Endometrial microvascular endothelial cells (primary cell): ENCODE data around the gene ATP11A. TPM values are rescaled to one million over a fixed set of nuclear protein-coding genes. Genes with fewer than 3 reads are reported as not detected.

Experiments
- in situ Hi-C: cut with HindIII; loops from 2 replicates; pipeline ENCODE4 v1.10.0; 2017; ENCODE audit warnings: low sequenced_read_pairs, low pct_unique_long_range_greater_than_20kb; ENCODE audit errors: inconsistent ontology term
- total RNA-seq: library from RNA; depleted of rRNA; stranded (reverse); fragments of >200 nt; gene quantifications from one replicate; pipeline ENCODE4 v1.2.3, GENCODE V29; 2015; ENCODE audit errors: inconsistent ontology term

The ATP11A gene
- total RNA-seq, 1 donor from 2014 or later: 45.8 TPM

DNA sequence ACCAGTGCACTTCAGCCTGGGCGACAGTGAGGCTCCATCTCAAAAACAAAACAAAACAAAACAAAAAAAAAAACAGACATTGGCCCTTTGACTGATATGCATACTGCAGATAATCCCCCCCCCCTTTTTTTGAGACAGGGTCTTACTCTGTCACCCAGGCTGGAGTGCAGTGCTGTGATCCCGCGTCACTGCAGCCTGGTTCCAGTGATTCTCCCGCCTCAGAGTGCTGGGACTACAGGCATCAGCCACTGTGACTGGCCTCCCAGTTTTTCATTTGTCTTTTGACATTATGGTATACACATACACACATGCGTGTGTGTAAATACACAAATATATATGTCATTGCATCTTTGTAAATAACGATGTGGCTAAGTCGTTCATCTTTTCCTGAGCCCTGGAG lies 61.8 kb downstream of the ATP11A start:
- in situ Hi-C loops: no loop called here

DNA sequence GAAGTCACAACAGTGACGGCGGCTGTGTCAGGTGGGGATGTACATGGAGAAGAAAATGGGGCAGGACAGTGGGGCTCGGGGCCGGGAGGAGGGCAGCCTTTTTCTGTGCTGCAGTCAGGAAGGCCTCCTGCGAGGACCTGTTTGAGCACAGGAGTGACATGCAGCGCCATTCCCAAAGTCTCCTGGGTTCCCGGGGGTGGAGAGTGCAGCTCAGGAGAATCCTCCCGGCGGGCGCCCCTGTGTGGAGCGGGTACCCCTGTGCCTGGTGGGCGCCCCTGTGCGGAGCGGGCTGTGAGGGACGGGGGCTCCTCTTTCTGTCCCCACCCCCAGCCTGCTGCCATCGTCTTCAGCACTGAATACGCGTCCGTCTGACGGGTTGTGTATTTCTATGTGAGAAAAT lies 62.4 kb downstream of the ATP11A start:
- in situ Hi-C loops: no loop called here

DNA sequence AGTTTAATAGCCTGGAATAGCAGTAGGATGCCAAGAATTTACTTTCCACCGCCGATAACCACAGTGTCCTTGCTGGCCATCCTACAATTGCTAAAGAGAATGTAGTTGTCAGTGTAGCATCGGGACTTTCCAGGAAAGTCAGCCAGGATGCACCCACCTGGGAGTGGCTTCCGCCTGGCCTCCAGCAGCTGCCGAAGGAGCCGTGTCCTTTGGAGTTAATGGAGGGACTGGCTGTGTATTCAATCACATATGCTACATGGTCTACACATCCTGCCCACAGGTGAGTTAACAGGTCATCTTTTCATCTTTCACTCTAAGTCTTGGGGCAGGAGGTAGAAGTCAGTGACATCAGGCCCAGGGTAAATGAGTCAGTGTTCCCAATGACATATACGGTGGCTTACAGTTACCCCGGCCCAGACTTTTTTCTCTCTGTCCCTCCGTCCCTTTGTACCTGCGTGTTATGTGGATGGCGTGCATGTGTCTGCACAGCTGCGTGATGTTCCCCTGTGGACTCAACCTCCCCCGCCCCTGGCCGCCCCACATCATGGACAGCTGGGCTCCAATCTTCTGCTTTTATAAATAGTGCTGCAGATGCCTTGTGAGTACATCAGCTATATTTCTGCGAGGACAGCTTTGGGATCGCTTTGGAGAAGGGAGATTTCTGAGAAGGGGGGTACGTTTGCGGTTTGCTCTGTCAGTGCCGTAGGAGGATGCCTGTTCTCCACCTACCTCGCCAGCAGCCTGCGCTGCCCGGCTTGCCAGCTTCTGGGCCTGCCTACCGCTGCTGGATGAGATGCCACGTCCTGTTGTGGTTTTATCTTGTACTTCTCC lies 63.1 kb downstream of the ATP11A start:
- in situ Hi-C loops: no loop called here

DNA sequence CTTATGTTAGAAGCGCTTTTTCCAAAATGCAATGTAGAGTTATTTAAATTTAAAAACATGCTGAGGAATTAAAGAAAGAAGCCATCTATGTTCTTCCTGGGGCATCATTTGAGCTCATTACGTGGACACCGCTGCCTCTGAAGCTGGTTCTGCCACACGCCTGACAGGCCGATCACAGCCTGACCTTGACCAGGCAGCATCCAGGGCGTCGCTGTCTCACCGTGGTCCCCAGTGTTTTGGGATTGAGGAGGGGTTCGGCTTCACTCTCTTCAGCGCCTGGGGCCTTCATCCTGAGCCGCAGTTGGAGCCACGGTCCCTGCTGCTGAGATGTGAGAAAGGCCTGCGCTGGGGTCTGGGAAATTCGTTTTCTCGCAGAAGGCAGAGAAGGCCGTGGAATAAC lies 64.0 kb downstream of the ATP11A start:
- in situ Hi-C loops: no loop called here

DNA sequence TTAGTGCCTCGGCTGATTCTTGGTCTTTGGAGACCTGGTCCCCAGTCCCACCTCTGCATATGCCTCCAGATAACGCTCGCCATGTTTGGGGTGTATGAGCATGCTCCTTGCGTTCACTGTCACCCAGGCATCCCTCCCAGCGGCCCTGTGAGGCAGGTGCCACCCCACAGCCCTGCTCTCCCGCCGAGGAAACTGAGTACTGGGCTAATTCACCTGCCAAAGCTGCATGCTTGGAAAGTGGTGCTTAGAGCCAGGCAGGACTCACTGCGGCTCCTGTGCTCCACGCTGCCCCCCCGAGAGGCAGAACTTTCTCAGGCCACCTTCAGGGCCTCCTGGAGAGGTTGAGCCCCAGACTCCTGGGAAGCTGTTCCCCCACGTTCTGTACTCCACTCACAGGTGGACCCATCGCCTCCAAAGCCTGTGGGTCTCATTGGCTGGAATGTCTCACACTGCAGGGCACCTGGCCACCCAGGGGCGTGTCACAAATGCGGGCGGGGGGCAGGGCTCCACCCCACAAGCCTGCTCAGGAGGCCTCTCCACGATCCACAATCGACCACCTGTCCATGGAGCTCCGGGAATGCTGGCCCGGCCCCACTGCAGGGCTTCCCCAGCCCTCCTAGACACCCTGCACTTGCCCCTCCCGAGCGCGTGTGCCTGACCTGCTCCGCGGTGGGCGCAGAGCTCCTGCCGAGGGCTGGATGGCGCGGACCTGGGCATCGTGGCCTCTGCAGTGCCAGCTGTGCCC lies 64.6 kb downstream of the ATP11A start:
- in situ Hi-C loops: no loop called here

DNA sequence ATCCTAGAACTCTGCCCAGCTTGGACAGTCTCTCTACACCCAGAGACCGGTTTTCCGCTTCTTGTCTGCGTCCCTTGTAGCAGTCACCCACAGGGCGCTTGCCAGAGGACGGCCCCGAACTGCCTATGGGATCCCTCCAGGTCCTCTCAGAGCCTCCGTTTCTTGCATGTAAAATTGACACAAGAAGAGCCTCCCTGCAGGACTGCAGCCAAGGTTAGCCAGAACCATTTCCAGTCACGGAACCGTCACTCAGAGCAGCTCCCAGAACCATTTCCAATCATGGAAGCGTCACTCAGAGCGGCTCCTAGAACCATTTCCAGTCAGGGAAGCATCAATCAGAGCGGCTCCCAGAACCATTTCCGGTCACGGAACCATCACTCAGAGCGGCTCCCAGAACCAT lies 65.5 kb downstream of the ATP11A start:
- in situ Hi-C loops: no loop called here

DNA sequence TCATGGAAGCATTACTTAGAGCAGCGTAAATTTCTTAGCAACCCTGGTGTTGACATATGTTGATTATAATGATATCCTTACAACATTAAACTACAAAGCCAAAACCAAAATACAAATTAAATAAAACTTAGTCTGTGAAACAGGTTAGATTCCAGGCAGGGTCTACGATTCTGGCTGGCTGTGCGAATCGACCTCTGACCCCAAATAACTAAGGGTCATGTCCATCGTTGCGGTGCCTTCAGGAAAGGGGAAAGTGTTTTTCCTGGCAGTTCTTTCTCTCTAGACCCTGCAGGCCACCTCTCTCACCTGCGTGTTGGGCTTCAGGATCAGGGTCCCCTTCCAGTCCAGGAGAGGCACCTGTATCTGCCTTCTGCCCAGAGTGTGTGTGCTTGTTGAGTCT lies 66.2 kb downstream of the ATP11A start:
- in situ Hi-C loops: no loop called here

DNA sequence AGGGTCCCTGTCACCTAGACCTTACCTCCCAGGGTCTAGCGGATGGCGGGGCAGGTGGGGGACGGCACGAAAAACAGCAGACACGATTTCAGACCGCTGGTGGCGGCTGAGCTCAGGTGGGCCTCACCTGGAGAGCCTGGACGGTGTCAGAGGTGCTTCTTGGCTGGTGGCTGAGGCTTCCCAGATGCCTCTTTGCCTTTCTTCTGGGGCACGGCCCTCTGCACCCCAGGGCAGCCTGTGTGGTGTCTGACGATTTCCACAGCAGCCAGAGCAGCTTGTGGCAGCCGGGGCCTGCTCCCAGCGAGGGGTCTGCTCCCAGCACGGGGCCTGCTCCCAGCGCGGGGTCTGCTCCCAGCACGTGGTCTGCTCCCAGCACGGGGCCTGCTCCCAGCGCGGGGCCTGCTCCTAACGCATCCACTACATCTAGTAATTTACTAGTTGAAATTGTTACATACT lies 66.7 kb downstream of the ATP11A start:
- in situ Hi-C loops: no loop called here

DNA sequence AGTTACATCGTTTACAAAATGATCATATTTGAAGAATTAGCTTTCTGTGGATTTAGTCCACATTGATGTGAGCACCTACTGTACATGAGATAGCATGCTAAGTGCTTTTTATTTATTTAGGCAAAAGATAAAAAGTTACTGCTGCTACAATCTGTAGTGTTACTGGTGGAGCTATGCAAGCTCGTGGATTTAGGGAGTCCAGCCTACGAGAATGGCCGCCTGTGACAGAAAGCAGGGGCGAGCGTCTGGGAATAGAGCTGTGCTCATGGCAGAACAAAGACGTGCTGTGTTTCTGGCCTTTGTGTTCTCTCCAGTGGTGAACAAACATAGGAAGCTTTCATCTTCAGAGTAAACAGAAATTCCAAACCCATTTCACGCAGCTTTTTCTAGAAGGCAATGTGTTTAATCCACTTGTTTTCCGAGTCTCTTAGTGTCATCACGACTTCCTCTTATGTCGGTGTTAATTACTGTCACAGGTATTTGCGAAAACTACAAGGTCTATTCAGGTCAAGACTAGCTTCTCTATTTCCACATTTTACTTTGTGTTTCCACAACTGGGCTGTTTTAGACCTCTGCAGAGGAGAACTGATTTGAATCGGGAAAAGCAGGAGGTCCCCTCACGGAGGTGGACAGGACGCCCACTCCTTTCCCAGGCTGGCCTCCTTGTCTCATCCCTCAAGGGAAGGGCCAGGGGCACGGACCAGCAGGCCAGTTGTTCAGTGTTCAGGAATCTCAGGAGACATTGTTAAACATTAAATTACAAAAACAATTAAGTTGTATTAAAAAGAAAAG lies 67.3 kb downstream of the ATP11A start:
- in situ Hi-C loops: no loop called here

DNA sequence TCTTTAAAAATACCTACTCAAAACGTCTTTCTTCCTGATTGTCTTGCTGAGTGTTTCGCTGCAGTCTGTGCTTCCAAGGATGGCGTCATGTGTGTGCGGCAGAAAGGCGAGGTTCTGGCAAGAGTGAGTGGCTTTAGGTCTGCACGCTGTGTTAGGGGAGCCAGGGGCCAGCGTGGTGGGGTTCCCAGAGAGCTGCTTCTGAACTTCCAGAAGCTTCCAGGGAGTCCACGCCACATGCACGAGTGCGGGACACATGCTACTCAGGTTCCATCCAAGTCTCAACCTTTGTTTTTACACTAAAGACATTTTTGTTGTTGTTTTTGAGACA lies 67.9 kb downstream of the ATP11A start:
- in situ Hi-C loops: no loop called here

DNA sequence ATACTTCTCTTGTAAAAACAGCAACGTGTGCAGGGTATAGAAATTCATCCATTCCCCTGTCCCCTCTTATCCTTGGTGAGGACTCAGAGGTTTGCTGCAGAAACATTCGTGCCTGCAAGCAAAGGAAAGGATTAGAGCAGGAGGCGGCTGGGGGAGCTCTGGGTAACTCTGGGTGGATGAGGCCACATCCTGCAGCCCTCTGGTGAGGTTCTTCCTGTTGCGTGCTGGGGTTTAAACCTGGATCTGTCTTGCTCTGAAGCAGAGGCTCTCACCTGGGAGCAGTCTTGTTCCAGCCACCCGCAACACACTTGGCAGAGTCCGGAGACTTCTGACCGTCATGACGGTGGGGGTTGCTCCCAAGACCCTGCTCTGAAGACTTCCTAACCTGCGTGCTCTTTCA lies 69.2 kb downstream of the ATP11A start:
- in situ Hi-C loops: no loop called here

DNA sequence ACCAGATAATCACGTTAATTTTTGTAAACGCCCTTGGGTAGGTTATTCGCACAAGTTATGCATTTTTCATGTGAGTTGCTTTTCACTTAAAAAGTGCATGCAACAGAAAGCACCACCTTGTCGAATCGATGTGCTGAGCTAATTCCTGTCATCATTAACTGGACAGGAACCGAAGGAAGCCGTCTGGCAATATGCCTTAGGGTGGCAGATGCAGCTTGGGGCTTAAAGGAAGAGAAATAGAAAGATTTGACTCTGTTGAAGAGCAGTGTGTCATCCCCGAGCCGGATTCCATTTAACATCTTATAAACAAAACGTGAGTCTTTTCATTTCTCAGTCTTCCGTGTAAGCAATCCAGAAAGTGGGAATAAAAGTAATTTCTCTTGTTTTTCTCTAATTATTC lies 70.0 kb downstream of the ATP11A start:
- in situ Hi-C loops: no loop called here

DNA sequence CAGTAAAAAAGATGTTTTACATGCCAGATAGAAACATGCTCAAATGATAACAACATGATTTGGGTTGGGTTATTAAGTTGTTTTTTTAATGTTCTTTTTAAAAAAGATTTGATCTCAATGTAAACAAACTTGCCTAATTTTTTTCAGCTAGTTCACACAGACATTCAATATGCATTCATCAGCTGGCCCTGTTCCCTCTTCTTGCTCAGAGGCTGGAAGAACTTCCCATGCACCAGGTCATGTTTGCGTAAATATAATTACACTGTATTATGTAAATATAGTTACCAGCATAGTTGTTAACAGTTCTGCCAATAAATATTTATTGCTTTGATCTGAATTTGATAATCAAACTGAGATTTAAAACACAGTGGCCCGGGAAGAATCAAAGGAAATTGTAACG lies 70.6 kb downstream of the ATP11A start:
- in situ Hi-C loops: no loop called here

DNA sequence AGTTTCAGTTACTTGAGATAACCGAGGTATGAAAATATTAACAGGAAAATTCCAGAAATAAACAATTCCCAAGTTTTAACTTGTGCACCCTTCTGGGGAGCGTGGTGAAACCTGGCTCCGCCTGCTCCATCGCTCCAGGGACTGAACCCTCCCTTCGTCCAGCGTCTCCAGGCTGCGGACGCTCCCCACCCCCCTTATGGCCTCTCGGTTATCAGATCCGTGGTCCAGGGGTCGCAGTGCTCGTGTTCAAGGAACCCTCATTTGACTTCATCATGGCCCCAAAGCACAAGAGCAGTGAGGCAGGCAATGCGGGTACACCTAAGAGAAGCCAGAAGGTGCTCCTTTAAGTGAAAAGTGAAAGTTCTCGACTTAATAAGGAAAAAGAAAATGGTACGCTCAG lies 71.1 kb downstream of the ATP11A start:
- in situ Hi-C loops: no loop called here

DNA sequence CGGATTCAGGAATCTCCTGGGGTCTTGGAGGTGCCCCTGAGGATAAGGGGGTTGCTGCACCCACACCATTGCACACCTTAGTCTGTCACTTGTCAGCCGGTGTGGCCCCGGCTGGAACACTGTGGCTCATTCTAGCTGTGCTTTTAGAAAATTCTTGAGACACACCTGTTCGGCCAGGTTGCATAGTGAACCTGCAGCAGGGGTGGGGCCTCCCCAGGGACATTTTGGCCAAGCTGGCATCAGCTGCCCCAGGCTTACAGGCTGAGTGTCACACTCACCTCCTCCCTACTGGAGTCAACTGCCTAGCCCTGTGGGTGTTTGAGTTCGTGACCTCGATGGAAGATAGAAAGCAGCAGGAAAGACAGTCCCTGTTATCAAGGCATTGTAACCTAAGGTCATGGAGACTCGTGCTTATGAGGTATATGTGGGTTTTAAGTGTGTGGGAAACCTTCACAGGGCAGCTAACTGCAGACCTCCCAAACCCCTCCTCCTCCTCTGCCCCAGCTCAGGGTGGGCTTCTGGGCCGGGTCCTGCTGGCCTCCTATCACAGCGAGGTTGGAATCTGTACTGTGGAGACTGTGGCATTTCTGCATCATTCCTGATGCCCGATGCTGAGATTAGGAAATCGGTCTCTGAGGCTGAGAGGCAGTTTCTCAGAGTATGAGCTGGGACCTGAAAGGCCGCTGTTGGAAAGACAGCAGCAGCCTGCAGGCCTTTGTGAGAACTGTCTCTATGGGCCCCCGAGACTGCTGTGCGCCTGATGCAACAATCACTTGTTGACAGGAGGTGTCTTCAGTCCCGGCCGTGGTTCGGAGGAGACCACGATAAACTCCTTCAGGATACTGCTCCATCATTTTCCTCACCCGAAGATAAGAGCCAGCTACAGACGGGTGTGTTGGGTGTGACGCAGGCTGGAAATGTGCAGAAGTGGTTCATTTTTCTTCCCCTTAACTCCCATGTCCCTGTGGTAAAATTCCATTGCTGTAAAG lies 72.2 kb downstream of the ATP11A start:
- in situ Hi-C loops: no loop called here

DNA sequence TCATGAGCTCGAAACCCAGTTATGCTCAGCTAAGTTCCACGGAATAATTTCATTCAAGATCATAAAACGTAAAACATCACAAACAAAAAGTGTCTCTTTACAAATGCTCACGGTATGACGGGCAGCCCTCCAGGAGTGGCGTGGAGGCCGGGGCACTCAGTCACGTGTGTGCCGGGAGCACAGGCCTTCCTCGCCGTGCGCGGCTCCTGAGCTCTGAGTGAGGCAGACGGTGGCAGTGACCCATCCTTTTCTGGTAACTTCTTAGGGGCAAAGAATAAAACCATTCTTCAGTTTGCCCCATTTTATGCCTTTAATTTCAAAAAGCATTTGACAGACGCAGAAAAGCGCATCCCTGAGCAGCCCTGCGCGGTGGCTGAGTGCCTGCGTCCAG lies 72.8 kb downstream of the ATP11A start:
- in situ Hi-C loops: no loop called here

DNA sequence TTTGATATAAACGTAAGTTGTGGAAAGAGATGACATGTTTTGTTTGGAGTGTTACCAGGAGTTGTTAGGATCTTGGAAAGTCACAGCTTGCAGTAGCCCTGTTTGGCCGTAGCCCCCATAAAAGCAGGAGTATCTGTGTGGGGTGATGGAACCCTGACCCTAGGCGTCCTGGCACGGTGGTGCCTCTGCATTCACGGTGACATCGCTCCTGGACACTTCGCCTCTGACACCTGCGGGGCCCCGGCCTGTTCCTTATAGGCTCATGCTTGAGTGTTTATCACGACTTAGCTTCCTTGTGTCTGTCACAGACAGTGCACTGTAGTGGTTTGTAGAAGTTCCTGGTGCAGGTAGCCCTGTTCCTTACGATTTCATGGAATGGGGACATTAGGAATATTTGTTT lies 74.2 kb downstream of the ATP11A start:
- in situ Hi-C loops: no loop called here

DNA sequence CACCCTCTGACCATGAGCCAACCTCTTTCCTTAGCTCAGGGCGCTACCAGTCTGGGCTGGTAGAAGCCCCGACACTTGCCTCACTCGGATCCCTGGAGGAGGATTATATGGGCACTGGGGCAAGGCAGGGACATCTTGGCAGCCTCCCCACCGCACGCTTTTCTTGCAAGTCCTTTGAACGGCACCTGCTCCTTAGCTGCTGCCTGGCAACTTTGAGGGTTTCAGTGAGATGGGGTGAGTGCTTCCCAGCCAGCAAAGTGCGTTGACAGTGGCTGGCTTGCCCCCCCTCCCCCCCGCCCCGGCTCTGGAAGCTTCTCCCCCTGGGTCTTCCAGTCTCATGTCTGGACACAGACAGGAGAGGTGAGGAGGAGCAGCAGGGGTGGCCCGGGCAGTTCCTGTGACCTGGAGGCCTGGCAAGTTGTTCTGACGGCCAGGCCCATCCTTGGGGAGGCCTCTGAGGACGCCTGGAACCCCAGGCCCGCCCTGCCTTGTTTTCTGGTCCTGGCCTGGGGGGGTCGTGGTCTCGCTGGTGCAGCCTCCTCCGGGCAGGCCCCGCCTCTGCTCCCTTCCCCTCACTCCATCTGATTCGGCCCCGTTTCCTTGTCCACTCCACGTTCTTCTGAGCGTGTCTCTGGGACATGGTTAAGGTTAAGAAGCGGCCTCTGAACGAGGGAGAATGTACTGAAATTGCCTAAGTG lies 75.2 kb downstream of the ATP11A start:
- in situ Hi-C loops: no loop called here
